Uterus (tissue), 2 donors: ENCODE data around the gene CEACAM6.

ENCODE experiments used
- CTCF ChIP-seq, 4 experiments: fragments of 200-600 bp in 2 of 4; fragments of 450-650 bp in 2 of 4; sonication (generic) in 2 of 4; IDR thresholded peaks; one replicate each; pipeline ENCODE4 v1.5.1; 2016 to 2019; ENCODE audit warnings: antibody characterized with exemption in 4 of 4, mild to moderate bottlenecking in 2 of 4, moderate library complexity in 1 of 4
- POLR2A ChIP-seq, 2 donors: fragments of 450-650 bp; IDR thresholded peaks; one replicate each; pipeline ENCODE4 v1.6.1; 2016; ENCODE audit warnings: antibody characterized with exemption in 2 of 2, mild to moderate bottlenecking in 1 of 2, moderate library complexity in 1 of 2

- TF ChIP-seq POLR2A (IDR thresholded peaks at IDR 0.05) (no peak), CTCF (IDR thresholded peaks at IDR 0.05) (no peak)
Observed at GRCh38 chr19:41734156-41734555, 21.2 kb upstream of the CEACAM6 start.
